ENCODE data around the gene DCAF10. TPM values are rescaled to one million over a fixed set of nuclear protein-coding genes. Genes with fewer than 3 reads are reported as not detected.

The DCAF10 gene
- total and polyA plus RNA-seq, 10 of the 15 experiments (the other 5 are each of a cell fraction or from before 2014, with no cell fraction given), result 3.9 to 21.7 (median 9.8) TPM

DNA sequence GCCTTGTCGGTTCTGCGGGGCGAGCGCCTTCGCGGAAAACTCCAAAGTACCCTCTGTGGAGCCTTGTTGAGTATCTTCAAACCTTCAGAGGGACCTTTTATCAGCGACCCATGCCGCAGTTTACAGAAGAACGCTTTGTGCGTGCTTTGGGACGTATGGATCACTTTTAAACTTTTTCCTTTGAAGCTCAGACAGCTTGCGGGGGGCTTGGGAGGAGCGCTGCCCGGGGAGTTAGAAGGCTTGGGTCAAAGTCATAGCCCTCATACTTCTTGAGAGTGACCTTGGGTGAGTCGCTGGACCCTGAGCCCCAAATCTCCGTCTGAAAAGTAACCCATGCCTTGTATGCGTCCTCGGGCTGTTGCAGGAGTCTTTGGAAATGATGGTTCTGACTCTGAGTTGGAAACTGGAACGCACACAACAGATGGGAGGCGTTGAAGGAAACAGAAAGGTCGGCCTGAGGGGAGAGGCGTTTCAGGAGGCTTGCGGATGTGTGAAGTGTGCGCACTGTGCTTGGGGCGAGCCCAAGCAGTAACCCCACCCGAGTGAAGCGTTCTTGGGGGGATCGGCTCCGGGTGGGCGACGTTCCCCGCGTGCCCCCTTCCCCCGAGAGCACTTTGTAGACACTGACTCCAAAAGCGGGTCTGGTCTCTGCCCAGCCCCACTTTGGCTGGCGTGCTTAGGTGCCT lies 104.0 kb downstream of the DCAF10 start (continued):
- TF ChIP-seq, protein P1, sequence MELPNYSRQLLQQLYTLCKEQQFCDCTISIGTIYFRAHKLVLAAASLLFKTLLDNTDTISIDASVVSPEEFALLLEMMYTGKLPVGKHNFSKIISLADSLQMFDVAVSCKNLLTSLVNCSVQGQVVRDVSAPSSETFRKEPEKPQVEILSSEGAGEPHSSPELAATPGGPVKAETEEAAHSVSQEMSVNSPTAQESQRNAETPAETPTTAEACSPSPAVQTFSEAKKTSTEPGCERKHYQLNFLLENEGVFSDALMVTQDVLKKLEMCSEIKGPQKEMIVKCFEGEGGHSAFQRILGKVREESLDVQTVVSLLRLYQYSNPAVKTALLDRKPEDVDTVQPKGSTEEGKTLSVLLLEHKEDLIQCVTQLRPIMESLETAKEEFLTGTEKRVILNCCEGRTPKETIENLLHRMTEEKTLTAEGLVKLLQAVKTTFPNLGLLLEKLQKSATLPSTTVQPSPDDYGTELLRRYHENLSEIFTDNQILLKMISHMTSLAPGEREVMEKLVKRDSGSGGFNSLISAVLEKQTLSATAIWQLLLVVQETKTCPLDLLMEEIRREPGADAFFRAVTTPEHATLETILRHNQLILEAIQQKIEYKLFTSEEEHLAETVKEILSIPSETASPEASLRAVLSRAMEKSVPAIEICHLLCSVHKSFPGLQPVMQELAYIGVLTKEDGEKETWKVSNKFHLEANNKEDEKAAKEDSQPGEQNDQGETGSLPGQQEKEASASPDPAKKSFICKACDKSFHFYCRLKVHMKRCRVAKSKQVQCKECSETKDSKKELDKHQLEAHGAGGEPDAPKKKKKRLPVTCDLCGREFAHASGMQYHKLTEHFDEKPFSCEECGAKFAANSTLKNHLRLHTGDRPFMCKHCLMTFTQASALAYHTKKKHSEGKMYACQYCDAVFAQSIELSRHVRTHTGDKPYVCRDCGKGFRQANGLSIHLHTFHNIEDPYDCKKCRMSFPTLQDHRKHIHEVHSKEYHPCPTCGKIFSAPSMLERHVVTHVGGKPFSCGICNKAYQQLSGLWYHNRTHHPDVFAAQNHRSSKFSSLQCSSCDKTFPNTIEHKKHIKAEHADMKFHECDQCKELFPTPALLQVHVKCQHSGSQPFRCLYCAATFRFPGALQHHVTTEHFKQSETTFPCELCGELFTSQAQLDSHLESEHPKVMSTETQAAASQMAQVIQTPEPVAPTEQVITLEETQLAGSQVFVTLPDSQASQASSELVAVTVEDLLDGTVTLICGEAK (IDR thresholded peaks at IDR 0.05; ENCODE audit: borderline replicate concordance), result peak; percentile 26; the same call in 1 of the 2 replicates
- TF ChIP-seq, protein P2, sequence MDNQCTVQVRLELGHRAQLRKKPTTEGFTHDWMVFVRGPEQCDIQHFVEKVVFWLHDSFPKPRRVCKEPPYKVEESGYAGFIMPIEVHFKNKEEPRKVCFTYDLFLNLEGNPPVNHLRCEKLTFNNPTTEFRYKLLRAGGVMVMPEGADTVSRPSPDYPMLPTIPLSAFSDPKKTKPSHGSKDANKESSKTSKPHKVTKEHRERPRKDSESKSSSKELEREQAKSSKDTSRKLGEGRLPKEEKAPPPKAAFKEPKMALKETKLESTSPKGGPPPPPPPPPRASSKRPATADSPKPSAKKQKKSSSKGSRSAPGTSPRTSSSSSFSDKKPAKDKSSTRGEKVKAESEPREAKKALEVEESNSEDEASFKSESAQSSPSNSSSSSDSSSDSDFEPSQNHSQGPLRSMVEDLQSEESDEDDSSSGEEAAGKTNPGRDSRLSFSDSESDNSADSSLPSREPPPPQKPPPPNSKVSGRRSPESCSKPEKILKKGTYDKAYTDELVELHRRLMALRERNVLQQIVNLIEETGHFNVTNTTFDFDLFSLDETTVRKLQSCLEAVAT (IDR thresholded peaks at IDR 0.05), result peak; percentile 79

DNA sequence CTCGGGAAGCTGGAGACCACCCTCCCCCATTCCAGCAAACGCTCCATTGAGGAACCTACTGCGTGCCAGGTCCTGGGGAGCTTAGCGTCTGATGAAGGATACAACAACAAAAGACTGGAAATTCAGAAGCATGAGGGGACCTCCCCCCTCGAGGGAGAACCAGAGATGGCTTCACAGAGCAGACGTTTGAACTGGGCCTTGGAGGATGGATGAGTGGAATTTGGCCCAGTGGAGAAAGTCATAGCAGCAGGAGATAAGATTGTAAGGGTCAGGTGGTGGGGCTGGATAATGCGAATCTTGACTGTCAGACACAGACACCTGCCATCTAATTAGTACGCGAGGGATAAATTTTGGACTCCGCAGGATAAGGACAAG lies 104.5 kb downstream of the DCAF10 start:
- FAIRE-seq (no peak), DNase-seq (ENCODE audit: low read depth, low spot score) (no peak), ATAC-seq (no peak)
- POLR2A ChIA-PET, result no interaction called here
- 78% methylated on average over 10 of the region's 10 CpGs for WGBS (ENCODE audit: insufficient coverage, insufficient replicate concordance, low lambda C conversion rate, missing lambda C conversion rate)
- Histone ChIP-seq H2AFZ (ENCODE audit: control insufficient read depth, low read depth, low read length) (no peak overlapping the region), H3K27me3 (replicated peaks in 1 of 2; ENCODE audit: control insufficient read depth in 2 of 2, insufficient read depth in 2 of 2, low read length in 1 of 2) (no peaks in the 10 kb centered on the region), H3K27ac (ENCODE audit: control insufficient read depth, insufficient read depth) (no peak overlapping the region), H4K20me1 (ENCODE audit: control insufficient read depth, insufficient read depth) (no peaks in the 10 kb centered on the region), H3K9me3 (replicated peaks; ENCODE audit: control insufficient read depth, insufficient read depth, low read length) (no peaks in the 10 kb centered on the region), H3K9ac (ENCODE audit: control insufficient read depth, insufficient read depth, low read length) (no peak overlapping the region), H3K36me3 (ENCODE audit: control insufficient read depth in 2 of 2, insufficient read depth in 2 of 2, low read length in 1 of 2) (no peaks in the 10 kb centered on the region), H3K79me2 (ENCODE audit: control insufficient read depth, insufficient read depth, low read length) (peaks cover 25% of the 10 kb centered on the region), H3K4me2 (ENCODE audit: control insufficient read depth, insufficient read depth) (no peak overlapping the region), H3K4me3 (no peak overlapping the region), H3K4me1 (ENCODE audit: control insufficient read depth, insufficient read depth, low read length) (peaks cover 10% of the 10 kb centered on the region)
- RAD21 ChIA-PET (ENCODE audit: unreplicated experiment), result no interaction called here
- in situ Hi-C loops (cut with MboI), result loop anchor here (5.0 to 25.0 kb wide), 3 partner anchors 418 to 782 kb away; partner anchors contain the start of gene POLR1E
- BruUV-seq (replicated peaks), result no TSS peak
- intact Hi-C loops (cut with micrococcal nuclease; ENCODE audit: unreplicated experiment), result loop anchor here (2.0 to 10.0 kb wide), 2 partner anchors 310 to 458 kb away; partner anchors contain the start of gene TOMM5
- CTCF ChIA-PET, result interaction anchor here (0.9 to 3.4 kb wide), 4 partner anchors 8 to 359 kb away, joined by 4 to 10 read pairs (median 6); no protein-coding TSS in a partner anchor
- SMC1A ChIA-PET (ENCODE audit: uncharacterized antibody, unreplicated experiment), result interaction anchor here (0.6 to 1.1 kb wide), 2 partner anchors 94 to 163 kb away, joined by 3 read pairs; no protein-coding TSS in a partner anchor
- TF ChIP-seq, protein P3, sequence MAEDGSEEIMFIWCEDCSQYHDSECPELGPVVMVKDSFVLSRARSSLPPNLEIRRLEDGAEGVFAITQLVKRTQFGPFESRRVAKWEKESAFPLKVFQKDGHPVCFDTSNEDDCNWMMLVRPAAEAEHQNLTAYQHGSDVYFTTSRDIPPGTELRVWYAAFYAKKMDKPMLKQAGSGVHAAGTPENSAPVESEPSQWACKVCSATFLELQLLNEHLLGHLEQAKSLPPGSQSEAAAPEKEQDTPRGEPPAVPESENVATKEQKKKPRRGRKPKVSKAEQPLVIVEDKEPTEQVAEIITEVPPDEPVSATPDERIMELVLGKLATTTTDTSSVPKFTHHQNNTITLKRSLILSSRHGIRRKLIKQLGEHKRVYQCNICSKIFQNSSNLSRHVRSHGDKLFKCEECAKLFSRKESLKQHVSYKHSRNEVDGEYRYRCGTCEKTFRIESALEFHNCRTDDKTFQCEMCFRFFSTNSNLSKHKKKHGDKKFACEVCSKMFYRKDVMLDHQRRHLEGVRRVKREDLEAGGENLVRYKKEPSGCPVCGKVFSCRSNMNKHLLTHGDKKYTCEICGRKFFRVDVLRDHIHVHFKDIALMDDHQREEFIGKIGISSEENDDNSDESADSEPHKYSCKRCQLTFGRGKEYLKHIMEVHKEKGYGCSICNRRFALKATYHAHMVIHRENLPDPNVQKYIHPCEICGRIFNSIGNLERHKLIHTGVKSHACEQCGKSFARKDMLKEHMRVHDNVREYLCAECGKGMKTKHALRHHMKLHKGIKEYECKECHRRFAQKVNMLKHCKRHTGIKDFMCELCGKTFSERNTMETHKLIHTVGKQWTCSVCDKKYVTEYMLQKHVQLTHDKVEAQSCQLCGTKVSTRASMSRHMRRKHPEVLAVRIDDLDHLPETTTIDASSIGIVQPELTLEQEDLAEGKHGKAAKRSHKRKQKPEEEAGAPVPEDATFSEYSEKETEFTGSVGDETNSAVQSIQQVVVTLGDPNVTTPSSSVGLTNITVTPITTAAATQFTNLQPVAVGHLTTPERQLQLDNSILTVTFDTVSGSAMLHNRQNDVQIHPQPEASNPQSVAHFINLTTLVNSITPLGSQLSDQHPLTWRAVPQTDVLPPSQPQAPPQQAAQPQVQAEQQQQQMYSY (CRISPR knock-in tag; IDR thresholded peaks at IDR 0.05), result no peak
- TF ChIP-seq SPI1 (IDR thresholded peaks at IDR 0.05; ENCODE audit: borderline replicate concordance, insufficient read depth, low read depth, low read length), result no peak

All from GM12878 (cell line).